ENCODE data around the gene ETFDH.

ETFDH gene

DNA sequence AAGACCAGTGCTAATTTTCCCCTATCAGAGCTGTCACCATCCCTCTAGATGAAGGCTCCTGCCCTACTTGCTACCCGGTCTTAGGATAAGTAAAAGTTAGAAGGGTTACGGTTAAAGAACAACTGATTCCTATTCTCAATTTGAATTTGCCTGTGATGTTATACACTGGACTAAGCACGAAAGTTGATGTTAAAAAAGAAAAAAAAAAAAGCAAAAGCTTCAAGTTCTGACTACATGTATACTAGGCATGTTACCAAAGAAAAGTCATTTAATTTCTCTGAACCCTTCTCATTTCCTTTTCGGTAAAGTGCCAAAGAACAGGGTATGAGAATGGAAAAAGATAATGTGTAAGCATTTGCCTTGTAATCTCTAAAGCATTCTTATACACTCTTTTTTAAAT is 52.5 kb downstream of the ETFDH start:
- H3K27ac ChIP-seq: no peak overlapping the region
- no peak for DNase-seq (ENCODE audit: low spot score)
- ChIA-PET POLR2A (ENCODE audit: low non-redundant PET) (no interaction called here), CTCF (no interaction called here)
- TF ChIP-seq CTCF (conservative IDR thresholded peaks at IDR 0.05; ENCODE audit: low read depth): no peak

DNA sequence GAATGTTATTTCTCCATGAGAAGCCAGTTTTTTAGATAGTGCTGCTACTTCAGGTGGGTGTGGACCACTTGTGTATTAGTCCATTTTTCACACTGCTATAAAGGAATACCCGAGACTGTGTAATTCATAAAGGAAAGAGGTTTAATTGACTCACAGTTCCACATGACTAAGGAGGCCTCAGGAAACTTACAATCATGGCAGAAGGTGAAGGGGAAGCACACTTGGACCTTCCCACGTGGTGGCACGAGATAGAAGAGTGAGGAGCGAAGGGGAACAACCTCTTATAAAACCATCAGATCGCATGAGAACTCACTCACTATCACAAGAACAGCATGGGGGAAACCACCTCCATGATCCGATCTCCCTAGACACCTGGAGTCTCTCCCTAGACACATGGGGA is 54.5 kb downstream of the ETFDH start:
- no peak for TF ChIP-seq CTCF (conservative IDR thresholded peaks at IDR 0.05; ENCODE audit: low read depth)
- no peak for DNase-seq (ENCODE audit: low spot score)
- no peak overlapping the region for H3K27ac ChIP-seq
- CTCF ChIA-PET: no interaction called here
- POLR2A ChIA-PET (ENCODE audit: low non-redundant PET): no interaction called here

DNA sequence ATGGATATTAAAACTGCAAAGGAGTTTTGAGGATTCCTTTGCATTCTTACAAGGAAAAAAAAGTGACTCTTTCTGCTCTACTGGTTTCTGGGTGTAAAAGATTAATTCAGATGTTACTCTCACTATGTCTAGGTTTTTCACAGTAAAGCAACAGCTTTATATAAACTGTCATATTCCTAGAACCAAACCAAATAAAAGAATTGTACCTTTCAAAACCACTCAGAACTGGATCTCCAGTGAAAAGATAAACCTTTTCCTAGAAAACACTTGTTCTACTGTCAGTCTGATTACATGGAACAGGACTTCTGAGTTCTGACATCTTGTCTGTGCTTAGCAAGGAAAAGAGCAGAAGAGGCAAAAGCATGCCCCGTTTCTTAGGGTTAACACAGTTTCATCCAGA is 56.1 kb downstream of the ETFDH start:
- no peak overlapping the region for H3K27ac ChIP-seq
- ChIA-PET CTCF (interaction anchor here (0.5 kb wide), 1 partner anchor 123 kb away, joined by 6 read pairs; no protein-coding TSS in a partner anchor), POLR2A (ENCODE audit: low non-redundant PET) (no interaction called here)
- no peak for TF ChIP-seq CTCF (conservative IDR thresholded peaks at IDR 0.05; ENCODE audit: low read depth)
- DNase-seq (ENCODE audit: low spot score): no peak

GRCh38 chr4:158729716-158730559 is 57.8 kb downstream of the ETFDH start:
- ChIA-PET CTCF (interaction anchor here (0.5 to 1.3 kb wide), 8 partner anchors 63 to 870 kb away, joined by 3 to 7 read pairs (median 3); no protein-coding TSS in a partner anchor), POLR2A (ENCODE audit: low non-redundant PET) (no interaction called here)

GRCh38 chr4:158738866-158739265 is 66.8 kb downstream of the ETFDH start:
- DNase-seq (ENCODE audit: low spot score): no peak
- no peak for TF ChIP-seq CTCF (conservative IDR thresholded peaks at IDR 0.05; ENCODE audit: low read depth)
- ChIA-PET POLR2A (ENCODE audit: low non-redundant PET) (no interaction called here), CTCF (interaction anchor here (1.0 kb wide), 1 partner anchor 113 kb away, joined by 3 read pairs; no protein-coding TSS in a partner anchor)
- no peak overlapping the region for H3K27ac ChIP-seq

More at GRCh38 chr4:158729716-158730559, 57.8 kb downstream of the ETFDH start:
- H3K27ac ChIP-seq: no peak overlapping the region
- TF ChIP-seq CTCF (conservative IDR thresholded peaks at IDR 0.05; ENCODE audit: low read depth): peak; percentile 89
- DNase-seq (ENCODE audit: low spot score): peak; percentile 66

GRCh38 chr4:158739600-158739999 is 67.5 kb downstream of the ETFDH start:
- TF ChIP-seq CTCF (conservative IDR thresholded peaks at IDR 0.05; ENCODE audit: low read depth): no peak
- no peak overlapping the region for H3K27ac ChIP-seq
- no peak for DNase-seq (ENCODE audit: low spot score)
- ChIA-PET POLR2A (ENCODE audit: low non-redundant PET) (no interaction called here), CTCF (no interaction called here)
